Measurements from ENCODE around the gene LGALS14. TPM values are rescaled to one million over a fixed set of nuclear protein-coding genes. Genes with fewer than 3 reads are reported as not detected.

LGALS14 gene
- total RNA-seq, 1 experiment from 2014 or later = not detected

- H3K4me2 ChIP-seq (ENCODE audit: low read length) = no peak overlapping the region
- H3K36me3 ChIP-seq (ENCODE audit: control insufficient read depth in 1 of 2, insufficient read depth in 2 of 2, low read length in 2 of 2) = no peaks in the 10 kb centered on the region
- H3K79me2 ChIP-seq (ENCODE audit: insufficient read depth, low read length) = no peaks in the 10 kb centered on the region
- peaks cover 69% of the 10 kb centered on the region for H3K27me3 ChIP-seq (ENCODE audit: insufficient read depth, low read length)
- no TSS peak for BruUV-seq (replicated peaks)
- no peaks in the 10 kb centered on the region for H3K9me3 ChIP-seq (ENCODE audit: control insufficient read depth in 1 of 2, insufficient read depth in 1 of 2, low read depth in 1 of 2, low read length in 2 of 2)
- H3K9me2 ChIP-seq (ENCODE audit: insufficient read depth) = no peaks in the 10 kb centered on the region
- ChIA-PET POLR2A (interaction anchor here (0.6 kb wide), 1 partner anchor 211 kb away, joined by 3 read pairs; no protein-coding TSS in a partner anchor), CTCF (interaction anchor here (1.0 kb wide), 1 partner anchor 20 kb away, joined by 4 read pairs; no protein-coding TSS in a partner anchor), RAD21 (ENCODE audit: low non-redundant PET in 1 of 2, low total read pairs in 2 of 2, uncharacterized antibody in 2 of 2, unreplicated experiment in 2 of 2) (no interaction called here)
- no peak overlapping the region for H2AFZ ChIP-seq (ENCODE audit: low read depth, low read length, poor library complexity, severe bottlenecking)
- intact Hi-C loops (cut with micrococcal nuclease) = no loop called here
- DNase-seq (ENCODE audit: low read depth, low spot score) (no peak), ATAC-seq (peak; percentile 79)
- H3K4me1 ChIP-seq (ENCODE audit: control insufficient read depth in 1 of 2, insufficient read depth in 2 of 2, low read length in 2 of 2) = no peaks in the 10 kb centered on the region
- H3K4me3 ChIP-seq (replicated peaks in 1 of 2; ENCODE audit: low read depth in 1 of 2, low read length in 2 of 2) = no peak overlapping the region
- H4K20me1 ChIP-seq (ENCODE audit: insufficient read depth) = no peaks in the 10 kb centered on the region
- H3K9ac ChIP-seq (ENCODE audit: low read length) = no peak overlapping the region
- TF ChIP-seq CBX3 (IDR thresholded peaks at IDR 0.05; ENCODE audit: low read depth) = no peak
- peak in 2 of 3 experiments; percentile 15 to 24; a peak in 1 of 6 replicates for TF ChIP-seq CTCF (IDR thresholded peaks at IDR 0.05 in 2 of 3, conservative IDR thresholded peaks at IDR 0.05 in 1 of 3; ENCODE audit: borderline replicate concordance in 1 of 3, insufficient read depth in 1 of 3, low read depth in 2 of 3, low read length in 2 of 3)
- no peak overlapping the region for H3K27ac ChIP-seq (ENCODE audit: low read depth, low read length)
Measured at GRCh38 chr19:39746836-39747529, 42.7 kb downstream of the LGALS14 start.

GRCh38 chr19:39749981-39750380, 45.7 kb downstream of the LGALS14 start:
- no peak overlapping the region for H3K4me2 ChIP-seq (ENCODE audit: low read length)
- H3K4me3 ChIP-seq (replicated peaks in 1 of 2; ENCODE audit: low read depth in 1 of 2, low read length in 2 of 2) = no peak overlapping the region
- no peak overlapping the region for H2AFZ ChIP-seq (ENCODE audit: low read depth, low read length, poor library complexity, severe bottlenecking)
- H4K20me1 ChIP-seq (ENCODE audit: insufficient read depth) = no peaks in the 10 kb centered on the region
- CTCF ChIA-PET = no interaction called here
- H3K9me2 ChIP-seq (ENCODE audit: insufficient read depth) = no peaks in the 10 kb centered on the region
- no peak for TF ChIP-seq SRF (IDR thresholded peaks at IDR 0.05; ENCODE audit: low read depth)
- TF ChIP-seq CEBPB (IDR thresholded peaks at IDR 0.05; ENCODE audit: low read depth) = no peak
- TF ChIP-seq YY1 (IDR thresholded peaks at IDR 0.05; ENCODE audit: extremely low read depth, insufficient replicate concordance, low read depth, low read length) = no peak
- TF ChIP-seq POLR2AphosphoS5 (IDR thresholded peaks at IDR 0.05; ENCODE audit: low read depth, low read length) = no peak
- no peak for TF ChIP-seq EGR1 (IDR thresholded peaks at IDR 0.05; ENCODE audit: low read depth)
- no peak for TF ChIP-seq SP1 (IDR thresholded peaks at IDR 0.05; ENCODE audit: low read depth)
- TF ChIP-seq ELF1 (IDR thresholded peaks at IDR 0.05; ENCODE audit: borderline replicate concordance, low read depth) = no peak
- peaks cover 63% of the 10 kb centered on the region for H3K27me3 ChIP-seq (ENCODE audit: insufficient read depth, low read length)
- BruUV-seq (replicated peaks) = no TSS peak
- H3K9ac ChIP-seq (ENCODE audit: low read length) = no peak overlapping the region
- RAD21 ChIA-PET (ENCODE audit: low non-redundant PET in 1 of 2, low total read pairs in 2 of 2, uncharacterized antibody in 2 of 2, unreplicated experiment in 2 of 2) = no interaction called here
- no peak overlapping the region for H3K27ac ChIP-seq (ENCODE audit: low read depth, low read length)
- no peak for ATAC-seq
- no peaks in the 10 kb centered on the region for H3K79me2 ChIP-seq (ENCODE audit: insufficient read depth, low read length)
- no peaks in the 10 kb centered on the region for H3K9me3 ChIP-seq (ENCODE audit: control insufficient read depth in 1 of 2, insufficient read depth in 1 of 2, low read depth in 1 of 2, low read length in 2 of 2)
- POLR2A ChIA-PET = no interaction called here
- H3K4me1 ChIP-seq (ENCODE audit: control insufficient read depth in 1 of 2, insufficient read depth in 2 of 2, low read length in 2 of 2) = no peaks in the 10 kb centered on the region
- no peak for DNase-seq (ENCODE audit: low read depth, low spot score)
- intact Hi-C loops (cut with micrococcal nuclease) = no loop called here
- H3K36me3 ChIP-seq (ENCODE audit: control insufficient read depth in 1 of 2, insufficient read depth in 2 of 2, low read length in 2 of 2) = no peaks in the 10 kb centered on the region
